Neural cell (in vitro differentiated cells): ENCODE results near the gene EXTL1.

Experiments
- SMC3 ChIP-seq: fragments of 450-650 bp; conservative IDR thresholded peaks from 2 replicates; pipeline ENCODE4 v1.6.1; 2014; ENCODE audit warnings: antibody characterized with exemption, mild to moderate bottlenecking, moderate library complexity; ENCODE audit not compliant: poor library complexity
- TF ChIP-seq, protein P1 (sequence below): IDR thresholded peaks from 2 replicates; pipeline ENCODE4 v1.6.1; 2012; ENCODE audit warnings: borderline replicate concordance
- TF ChIP-seq, protein P2 (sequence below): fragments of 450-650 bp; IDR thresholded peaks from 2 replicates; pipeline ENCODE4 v1.5.1; 2014; ENCODE audit warnings: antibody characterized with exemption, mild to moderate bottlenecking, moderate library complexity; ENCODE audit not compliant: poor library complexity, severe bottlenecking

- TF ChIP-seq, protein P1, sequence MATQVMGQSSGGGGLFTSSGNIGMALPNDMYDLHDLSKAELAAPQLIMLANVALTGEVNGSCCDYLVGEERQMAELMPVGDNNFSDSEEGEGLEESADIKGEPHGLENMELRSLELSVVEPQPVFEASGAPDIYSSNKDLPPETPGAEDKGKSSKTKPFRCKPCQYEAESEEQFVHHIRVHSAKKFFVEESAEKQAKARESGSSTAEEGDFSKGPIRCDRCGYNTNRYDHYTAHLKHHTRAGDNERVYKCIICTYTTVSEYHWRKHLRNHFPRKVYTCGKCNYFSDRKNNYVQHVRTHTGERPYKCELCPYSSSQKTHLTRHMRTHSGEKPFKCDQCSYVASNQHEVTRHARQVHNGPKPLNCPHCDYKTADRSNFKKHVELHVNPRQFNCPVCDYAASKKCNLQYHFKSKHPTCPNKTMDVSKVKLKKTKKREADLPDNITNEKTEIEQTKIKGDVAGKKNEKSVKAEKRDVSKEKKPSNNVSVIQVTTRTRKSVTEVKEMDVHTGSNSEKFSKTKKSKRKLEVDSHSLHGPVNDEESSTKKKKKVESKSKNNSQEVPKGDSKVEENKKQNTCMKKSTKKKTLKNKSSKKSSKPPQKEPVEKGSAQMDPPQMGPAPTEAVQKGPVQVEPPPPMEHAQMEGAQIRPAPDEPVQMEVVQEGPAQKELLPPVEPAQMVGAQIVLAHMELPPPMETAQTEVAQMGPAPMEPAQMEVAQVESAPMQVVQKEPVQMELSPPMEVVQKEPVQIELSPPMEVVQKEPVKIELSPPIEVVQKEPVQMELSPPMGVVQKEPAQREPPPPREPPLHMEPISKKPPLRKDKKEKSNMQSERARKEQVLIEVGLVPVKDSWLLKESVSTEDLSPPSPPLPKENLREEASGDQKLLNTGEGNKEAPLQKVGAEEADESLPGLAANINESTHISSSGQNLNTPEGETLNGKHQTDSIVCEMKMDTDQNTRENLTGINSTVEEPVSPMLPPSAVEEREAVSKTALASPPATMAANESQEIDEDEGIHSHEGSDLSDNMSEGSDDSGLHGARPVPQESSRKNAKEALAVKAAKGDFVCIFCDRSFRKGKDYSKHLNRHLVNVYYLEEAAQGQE, result no peak
- TF ChIP-seq, protein P2, sequence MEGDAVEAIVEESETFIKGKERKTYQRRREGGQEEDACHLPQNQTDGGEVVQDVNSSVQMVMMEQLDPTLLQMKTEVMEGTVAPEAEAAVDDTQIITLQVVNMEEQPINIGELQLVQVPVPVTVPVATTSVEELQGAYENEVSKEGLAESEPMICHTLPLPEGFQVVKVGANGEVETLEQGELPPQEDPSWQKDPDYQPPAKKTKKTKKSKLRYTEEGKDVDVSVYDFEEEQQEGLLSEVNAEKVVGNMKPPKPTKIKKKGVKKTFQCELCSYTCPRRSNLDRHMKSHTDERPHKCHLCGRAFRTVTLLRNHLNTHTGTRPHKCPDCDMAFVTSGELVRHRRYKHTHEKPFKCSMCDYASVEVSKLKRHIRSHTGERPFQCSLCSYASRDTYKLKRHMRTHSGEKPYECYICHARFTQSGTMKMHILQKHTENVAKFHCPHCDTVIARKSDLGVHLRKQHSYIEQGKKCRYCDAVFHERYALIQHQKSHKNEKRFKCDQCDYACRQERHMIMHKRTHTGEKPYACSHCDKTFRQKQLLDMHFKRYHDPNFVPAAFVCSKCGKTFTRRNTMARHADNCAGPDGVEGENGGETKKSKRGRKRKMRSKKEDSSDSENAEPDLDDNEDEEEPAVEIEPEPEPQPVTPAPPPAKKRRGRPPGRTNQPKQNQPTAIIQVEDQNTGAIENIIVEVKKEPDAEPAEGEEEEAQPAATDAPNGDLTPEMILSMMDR, result no peak
- TF ChIP-seq SMC3, result no peak
Observed at GRCh38 chr1:26022404-26022779, 817 bp downstream of the EXTL1 start.
